ENCODE data around the gene ITPA. TPM values are rescaled to one million over a fixed set of nuclear protein-coding genes. Genes with fewer than 3 reads are reported as not detected.

ITPA gene
- total RNA-seq, 1 experiment from 2014 or later = 69.2 TPM

DNA sequence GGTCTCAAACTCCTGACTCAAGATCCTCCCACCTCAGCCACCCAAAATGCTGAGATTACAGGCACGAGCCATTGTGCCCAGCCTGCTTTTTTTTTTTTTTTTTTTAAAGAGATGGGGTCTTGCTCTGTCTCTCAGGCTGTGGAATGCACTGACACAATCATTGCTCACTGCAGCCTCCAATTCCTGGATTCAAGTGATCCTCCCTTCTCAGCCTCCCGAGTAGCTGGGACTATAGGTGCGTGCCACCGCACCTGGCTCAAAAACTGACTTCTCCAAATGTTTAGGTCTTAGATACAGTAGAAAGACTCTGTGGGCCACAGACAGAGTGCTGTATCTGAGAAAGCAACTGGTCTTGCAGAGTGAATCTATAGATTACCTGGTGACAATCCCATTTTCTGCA, 60.8 kb downstream of the ITPA start:
- Histone ChIP-seq H3K27me3 (ENCODE audit: insufficient read depth, low read depth) (no peaks in the 10 kb centered on the region), H3F3A (ENCODE audit: insufficient read depth, low read depth) (no peaks in the 10 kb centered on the region), H3K4me1 (replicated peaks; ENCODE audit: insufficient read depth) (no peaks in the 10 kb centered on the region), H3K9me3 (ENCODE audit: insufficient read depth, low read depth) (no peaks in the 10 kb centered on the region), H3K27ac (no peak overlapping the region), H3K36me3 (ENCODE audit: low read depth) (no peaks in the 10 kb centered on the region), H3K9me2 (ENCODE audit: insufficient read depth) (no peaks in the 10 kb centered on the region), H3K79me2 (ENCODE audit: low read depth) (no peaks in the 10 kb centered on the region), H3K4me2 (no peak overlapping the region), H4K20me1 (ENCODE audit: insufficient read depth) (no peaks in the 10 kb centered on the region), H3K4me3 (no peak overlapping the region), H2AFZ (no peak overlapping the region)
- TF ChIP-seq, protein P1, sequence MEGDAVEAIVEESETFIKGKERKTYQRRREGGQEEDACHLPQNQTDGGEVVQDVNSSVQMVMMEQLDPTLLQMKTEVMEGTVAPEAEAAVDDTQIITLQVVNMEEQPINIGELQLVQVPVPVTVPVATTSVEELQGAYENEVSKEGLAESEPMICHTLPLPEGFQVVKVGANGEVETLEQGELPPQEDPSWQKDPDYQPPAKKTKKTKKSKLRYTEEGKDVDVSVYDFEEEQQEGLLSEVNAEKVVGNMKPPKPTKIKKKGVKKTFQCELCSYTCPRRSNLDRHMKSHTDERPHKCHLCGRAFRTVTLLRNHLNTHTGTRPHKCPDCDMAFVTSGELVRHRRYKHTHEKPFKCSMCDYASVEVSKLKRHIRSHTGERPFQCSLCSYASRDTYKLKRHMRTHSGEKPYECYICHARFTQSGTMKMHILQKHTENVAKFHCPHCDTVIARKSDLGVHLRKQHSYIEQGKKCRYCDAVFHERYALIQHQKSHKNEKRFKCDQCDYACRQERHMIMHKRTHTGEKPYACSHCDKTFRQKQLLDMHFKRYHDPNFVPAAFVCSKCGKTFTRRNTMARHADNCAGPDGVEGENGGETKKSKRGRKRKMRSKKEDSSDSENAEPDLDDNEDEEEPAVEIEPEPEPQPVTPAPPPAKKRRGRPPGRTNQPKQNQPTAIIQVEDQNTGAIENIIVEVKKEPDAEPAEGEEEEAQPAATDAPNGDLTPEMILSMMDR (conservative IDR thresholded peaks at IDR 0.05) = no peak
- no peak for TF ChIP-seq EZH2 (IDR thresholded peaks at IDR 0.05; ENCODE audit: low read depth)
- ChIA-PET POLR2A (ENCODE audit: unreplicated experiment) (no interaction called here), CTCF (no interaction called here)
- DNase-seq = no peak
- BruUV-seq (replicated peaks) = no TSS peak
- intact Hi-C loops (cut with micrococcal nuclease; ENCODE audit: unreplicated experiment) = no loop called here

DNA sequence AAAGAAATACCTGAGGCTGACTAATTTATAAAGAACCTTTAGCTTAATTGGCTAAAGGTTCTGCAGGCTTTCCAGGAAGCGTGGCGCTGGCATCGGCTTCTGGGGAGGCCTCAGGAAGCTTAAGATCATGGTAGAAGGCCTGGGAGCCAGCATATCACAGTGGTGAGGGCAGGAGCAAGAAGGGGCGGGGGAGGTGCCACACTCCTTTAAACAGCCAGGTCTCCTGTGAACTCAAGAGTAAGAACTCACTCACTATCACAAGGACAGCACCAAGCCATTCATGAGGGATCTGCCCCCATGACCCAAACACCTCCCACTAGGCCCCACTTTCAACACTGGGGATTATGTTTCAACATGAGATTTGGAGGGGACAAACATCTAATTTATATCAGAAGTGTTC, 64.1 kb downstream of the ITPA start:
- Histone ChIP-seq H3K9me2 (ENCODE audit: insufficient read depth) (no peaks in the 10 kb centered on the region), H3K36me3 (ENCODE audit: low read depth) (no peaks in the 10 kb centered on the region), H4K20me1 (ENCODE audit: insufficient read depth) (no peaks in the 10 kb centered on the region), H3K4me3 (no peak overlapping the region), H3K4me2 (no peak overlapping the region), H2AFZ (no peak overlapping the region), H3K4me1 (replicated peaks; ENCODE audit: insufficient read depth) (no peaks in the 10 kb centered on the region), H3K9me3 (ENCODE audit: insufficient read depth, low read depth) (no peaks in the 10 kb centered on the region), H3F3A (ENCODE audit: insufficient read depth, low read depth) (no peaks in the 10 kb centered on the region), H3K79me2 (ENCODE audit: low read depth) (no peaks in the 10 kb centered on the region), H3K27me3 (ENCODE audit: insufficient read depth, low read depth) (no peaks in the 10 kb centered on the region), H3K27ac (no peak overlapping the region)
- POLR2A ChIA-PET (ENCODE audit: unreplicated experiment) = no interaction called here
- no TSS peak for BruUV-seq (replicated peaks)
- no peak for DNase-seq
- intact Hi-C loops (cut with micrococcal nuclease; ENCODE audit: unreplicated experiment) = no loop called here
- CTCF ChIA-PET = interaction anchor here (0.6 to 0.8 kb wide), 3 partner anchors 9 to 1365 kb away, joined by 3 to 14 read pairs (median 4); no protein-coding TSS in a partner anchor
- TF ChIP-seq EZH2 (IDR thresholded peaks at IDR 0.05; ENCODE audit: low read depth) = no peak
- TF ChIP-seq, protein P1 (conservative IDR thresholded peaks at IDR 0.05) = no peak

Other genes with a start within 250 kb of the ITPA start
- 0.65 and 1.1 TPM in 2 replicates for gene GNRH2, start 165.9 kb upstream of the ITPA start, total RNA-seq (2021)
- 58.3 and 84.9 TPM in 2 replicates for gene MRPS26, start 163.4 kb upstream of the ITPA start, total RNA-seq (2021)
- not detected in 2 replicates for gene OXT, start 137.9 kb upstream of the ITPA start, total RNA-seq (2021)
- gene AVP, start 124.8 kb upstream of the ITPA start, total RNA-seq (2021) = not detected in 2 replicates
- gene FASTKD5, start 49.6 kb upstream of the ITPA start, total RNA-seq (2021) = 11.6 and 16.2 TPM in 2 replicates
- 6.4 and 9.4 TPM in 2 replicates for gene UBOX5, start 49.6 kb upstream of the ITPA start, total RNA-seq (2021)
- 10.4 and 17.6 TPM in 2 replicates for gene LZTS3, start 35.9 kb upstream of the ITPA start, total RNA-seq (2021)
- gene DDRGK1, start 4.8 kb upstream of the ITPA start, total RNA-seq (2021) = 70.4 and 87.6 TPM in 2 replicates
- 46.1 and 57.8 TPM in 2 replicates for gene SLC4A11, start 29.7 kb downstream of the ITPA start, total RNA-seq (2021)
- 2.6 and 2.9 TPM in 2 replicates for gene DNAAF9, start 198.2 kb downstream of the ITPA start, total RNA-seq (2021)

Data from PC-9 (cell line).